ENCODE data around the gene ING2.

- TF ChIP-seq CEBPB (IDR thresholded peaks at IDR 0.05; ENCODE audit: low read depth) (no peak), CTCF (IDR thresholded peaks at IDR 0.05 in 2 of 3, conservative IDR thresholded peaks at IDR 0.05 in 1 of 3; ENCODE audit: borderline replicate concordance in 1 of 3, insufficient read depth in 1 of 3, low read depth in 2 of 3, low read length in 2 of 3) (no peak), SRF (IDR thresholded peaks at IDR 0.05; ENCODE audit: low read depth) (no peak)
Measured at GRCh38 chr4:183541752-183542040, 36.8 kb downstream of the ING2 start.

Data from HCT116 (cell line).